Muscle of back (tissue), 11 donors: ENCODE results near the gene SCAF1. TPM values are rescaled to one million over a fixed set of nuclear protein-coding genes. Genes with fewer than 3 reads are reported as not detected.

ENCODE experiments used
- DNase-seq, 3 donors: peaks; one replicate each; pipeline versions ENCODE4 v3.0.0 to v3.0.0-alpha.2; 2013
- polyA plus RNA-seq, 10 donors: library from polyadenylated mRNA; unstranded; fragments of 120-200 nt; gene quantifications; one replicate each; pipeline ENCODE4 v1.2.1, GENCODE V29; 2013; ENCODE audit not compliant: insufficient read length in 10 of 10

SCAF1 gene
- polyA plus RNA-seq, 10 donors: 19.3 to 32.8 (median 25.3) TPM

GRCh38 chr19:49665036-49665350, 23.0 kb downstream of the SCAF1 start:
- DNase-seq: no peak

DNA sequence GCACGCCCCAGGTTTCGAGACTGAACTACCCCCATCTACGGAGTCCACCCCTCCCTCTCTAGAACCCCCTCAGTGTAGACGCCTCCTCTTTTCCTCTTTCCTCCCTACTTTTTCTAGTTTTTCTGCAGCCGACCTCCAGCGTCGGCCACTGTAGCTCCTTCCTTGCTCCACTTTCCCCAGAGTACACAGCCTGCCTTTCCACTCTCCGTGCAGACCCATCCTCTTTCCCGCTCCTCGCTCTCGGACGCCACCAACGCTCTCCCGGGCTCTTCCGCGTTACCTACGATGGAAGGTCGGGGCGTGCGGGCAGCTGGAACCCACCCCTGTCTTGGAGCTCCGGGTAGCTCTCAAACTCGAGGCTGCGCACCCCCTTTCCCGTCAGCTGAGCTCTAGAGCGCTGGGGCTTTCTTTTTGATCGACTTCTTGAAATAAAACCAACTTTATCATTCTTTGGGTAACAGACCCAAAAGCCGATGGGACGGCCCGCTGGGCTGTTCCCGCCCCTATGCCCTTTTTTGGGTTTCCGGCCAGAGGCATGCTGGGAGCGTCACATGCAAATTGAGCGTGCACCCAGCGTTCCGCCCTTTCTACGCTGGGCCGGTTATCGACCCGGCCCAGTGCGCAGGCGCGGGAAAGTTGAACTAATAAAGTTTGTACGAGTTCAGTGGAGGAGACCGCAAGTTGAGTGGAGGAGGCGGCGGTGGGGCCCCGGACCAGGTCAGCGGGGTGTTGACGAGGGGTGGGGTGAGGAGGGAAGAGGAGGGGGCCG, 23.5 kb downstream of the SCAF1 start, which contains the start of the genes BCL2L12 and IRF3:
Gene BCL2L12, plus strand, starts transcription at position 583 of the 769 bp plus-strand sequence. CDS start 760 bp downstream, outside the sequence.
Gene IRF3, minus strand, starts transcription at position 507 of the 769 bp plus-strand sequence. CDS start 1,019 bp downstream, outside the sequence.
- peak; percentile 97 to 99 (median 99) for DNase-seq

- no peak for DNase-seq
Observed at GRCh38 chr19:49666120-49666444, 24.1 kb downstream of the SCAF1 start.

DNA sequence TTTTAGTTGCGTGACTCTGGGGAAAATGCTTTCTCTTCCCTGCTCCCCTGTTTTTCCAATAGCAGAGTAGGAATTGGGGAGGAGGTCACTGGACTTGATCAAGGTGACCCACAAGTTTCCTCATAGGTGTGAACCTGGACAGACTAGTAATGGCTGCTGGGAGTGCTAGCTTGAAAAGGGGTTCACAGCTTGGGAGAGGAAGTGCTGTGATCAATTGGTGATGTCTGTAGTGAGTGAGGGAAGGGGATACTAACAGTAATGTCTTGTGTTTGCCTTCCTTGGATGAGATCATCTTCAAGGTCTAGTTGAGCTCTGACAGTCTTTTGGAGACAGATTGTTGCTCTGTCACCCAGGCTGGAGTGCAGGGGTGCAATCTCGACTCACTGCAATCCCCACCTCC, 25.5 kb downstream of the SCAF1 start:
- no peak for DNase-seq

- DNase-seq: no peak
Observed at GRCh38 chr19:49669516-49669915, 27.5 kb downstream of the SCAF1 start.

DNA sequence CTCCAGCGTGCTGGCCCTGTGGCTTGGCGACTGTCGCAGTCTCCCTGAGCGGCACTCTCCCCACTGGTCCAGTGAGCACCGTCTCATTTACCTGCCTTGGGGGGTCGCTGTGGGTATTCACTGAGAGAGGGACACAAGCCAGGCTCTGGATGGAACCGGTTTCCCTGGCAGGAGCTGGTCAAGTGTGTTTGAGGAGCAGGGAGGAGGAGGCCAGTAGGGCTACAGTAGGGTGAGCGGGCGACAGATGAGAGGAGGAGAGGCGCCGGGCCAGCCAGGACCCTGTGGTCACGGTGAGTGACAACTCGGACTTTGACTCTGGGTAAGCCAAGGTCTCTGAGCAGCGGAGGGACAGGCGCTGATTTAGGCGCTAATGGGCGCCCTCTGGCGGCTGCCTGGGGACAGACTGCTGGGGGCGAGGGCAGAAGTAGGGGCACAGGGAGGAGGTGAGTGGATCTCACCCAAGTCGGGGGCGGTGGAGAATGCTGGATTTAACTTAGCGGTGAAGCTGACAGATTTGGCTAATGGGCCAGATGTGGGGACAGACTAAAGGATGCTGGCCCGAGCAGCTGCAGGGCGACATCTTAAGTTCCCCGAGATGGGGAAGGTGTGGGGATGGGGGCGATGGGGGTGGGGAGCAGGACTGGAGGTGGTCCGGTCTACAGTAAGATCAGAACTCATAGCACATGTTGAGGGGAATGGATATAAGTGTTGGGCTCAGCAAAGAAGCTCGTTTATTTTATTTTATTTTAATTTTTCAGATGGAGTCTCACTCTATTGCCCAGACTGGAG, 30.3 kb downstream of the SCAF1 start:
- DNase-seq: peak in 2 of 3 donors; percentile 69 to 83

DNA sequence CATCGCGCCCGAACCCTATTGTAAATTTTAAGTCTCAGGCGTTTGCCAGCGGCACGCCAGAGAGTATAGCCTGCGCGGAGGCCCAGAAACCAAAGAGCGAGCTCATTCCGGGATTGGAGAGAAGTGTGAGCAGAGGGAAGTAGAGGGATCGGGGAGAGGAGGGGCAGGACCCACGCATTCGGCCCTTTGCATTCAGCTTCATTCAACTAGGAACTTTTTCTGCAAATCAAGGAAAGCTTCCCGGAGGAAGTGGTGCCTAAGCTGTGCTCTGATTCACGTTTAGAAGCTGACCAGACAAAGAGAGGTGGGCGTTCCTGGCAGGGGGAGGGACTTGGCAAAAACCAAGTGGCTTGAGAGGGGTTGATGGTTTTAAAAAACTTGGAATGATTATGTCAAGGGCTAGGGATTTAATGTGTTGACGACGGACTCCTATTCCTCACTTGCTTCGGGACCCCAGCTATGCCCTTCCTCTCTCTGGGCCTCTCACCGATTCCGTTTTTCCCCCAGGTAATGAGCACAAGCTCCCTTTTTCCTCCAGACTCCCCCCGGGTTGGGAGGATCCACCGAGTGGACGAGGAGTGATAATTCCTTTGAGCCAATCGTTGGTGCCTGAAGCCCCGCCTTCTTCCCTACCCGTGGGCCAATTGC, 34.3 kb downstream of the SCAF1 start:
- DNase-seq: peak in 1 of 3 donors; percentile 95

DNA sequence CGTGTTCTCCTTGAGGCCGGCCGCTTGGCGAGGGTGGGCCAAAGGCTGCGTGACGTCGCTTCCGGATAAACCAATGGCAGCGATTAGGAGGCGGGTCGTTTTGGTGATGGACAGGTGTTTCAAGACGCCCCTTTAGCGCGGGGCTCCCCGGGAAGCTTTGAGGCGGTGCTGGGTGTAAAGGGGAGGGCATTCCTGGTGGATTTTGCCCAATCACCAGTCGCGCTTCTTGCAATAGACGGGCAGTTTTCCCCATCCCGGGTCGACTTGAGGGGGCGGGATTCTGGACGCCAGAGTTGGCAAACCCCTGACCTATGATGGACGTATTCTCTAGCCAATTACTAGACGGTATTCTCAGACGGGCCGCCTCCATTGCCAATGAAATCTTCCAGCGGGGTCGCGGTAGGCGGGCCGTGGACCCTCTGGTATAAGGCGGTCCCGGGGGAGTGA, 34.8 kb downstream of the SCAF1 start:
- DNase-seq: peak; percentile 100

GRCh38 chr19:49677231-49677900, 35.4 kb downstream of the SCAF1 start, which contains the start of gene PRMT1:
TSS of gene PRMT1 (plus strand) at chr19:49677271. CDS start at chr19:49677281, 10 bp downstream.
- DNase-seq: peak in 1 of 3 donors; percentile 73

DNA sequence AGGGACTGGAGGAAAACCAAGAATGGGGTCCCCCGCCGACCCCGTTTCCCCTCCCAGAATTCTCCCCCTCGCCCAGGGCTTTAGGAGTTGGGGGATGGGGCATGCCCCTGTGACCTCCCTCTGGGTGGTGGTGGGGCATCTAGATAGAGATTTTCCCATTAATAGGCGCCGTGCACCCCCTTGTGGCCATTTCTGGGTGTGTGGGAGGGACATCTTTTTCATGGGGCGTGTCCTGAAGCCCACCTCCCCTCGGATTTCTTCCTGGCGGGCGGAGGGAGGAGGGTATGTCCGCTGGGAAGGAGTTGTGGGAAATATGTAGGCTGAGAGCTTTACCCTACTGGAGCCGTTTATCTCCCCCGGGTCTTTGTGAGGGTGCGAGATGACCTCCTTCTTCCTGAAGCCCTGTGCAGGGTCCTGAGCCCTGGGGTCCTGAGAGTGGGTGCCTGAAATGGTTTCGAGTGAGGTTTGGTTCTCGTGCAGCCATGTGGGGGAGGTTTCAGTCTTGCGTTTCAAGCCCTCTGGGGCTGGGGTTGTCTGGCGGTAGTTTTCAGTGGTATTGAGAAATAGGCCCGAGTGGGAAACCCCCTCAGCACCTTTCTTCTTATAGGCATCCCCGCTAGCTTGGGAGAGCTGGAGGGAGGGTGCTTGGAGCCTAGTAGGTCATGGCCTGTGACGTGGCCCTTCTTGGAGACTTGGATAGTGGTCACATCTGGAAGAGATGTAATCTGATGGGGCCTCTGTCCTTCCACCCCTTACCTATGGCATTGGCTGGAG, 36.1 kb downstream of the SCAF1 start:
- peak; percentile 69 to 92 (median 79) for DNase-seq

DNA sequence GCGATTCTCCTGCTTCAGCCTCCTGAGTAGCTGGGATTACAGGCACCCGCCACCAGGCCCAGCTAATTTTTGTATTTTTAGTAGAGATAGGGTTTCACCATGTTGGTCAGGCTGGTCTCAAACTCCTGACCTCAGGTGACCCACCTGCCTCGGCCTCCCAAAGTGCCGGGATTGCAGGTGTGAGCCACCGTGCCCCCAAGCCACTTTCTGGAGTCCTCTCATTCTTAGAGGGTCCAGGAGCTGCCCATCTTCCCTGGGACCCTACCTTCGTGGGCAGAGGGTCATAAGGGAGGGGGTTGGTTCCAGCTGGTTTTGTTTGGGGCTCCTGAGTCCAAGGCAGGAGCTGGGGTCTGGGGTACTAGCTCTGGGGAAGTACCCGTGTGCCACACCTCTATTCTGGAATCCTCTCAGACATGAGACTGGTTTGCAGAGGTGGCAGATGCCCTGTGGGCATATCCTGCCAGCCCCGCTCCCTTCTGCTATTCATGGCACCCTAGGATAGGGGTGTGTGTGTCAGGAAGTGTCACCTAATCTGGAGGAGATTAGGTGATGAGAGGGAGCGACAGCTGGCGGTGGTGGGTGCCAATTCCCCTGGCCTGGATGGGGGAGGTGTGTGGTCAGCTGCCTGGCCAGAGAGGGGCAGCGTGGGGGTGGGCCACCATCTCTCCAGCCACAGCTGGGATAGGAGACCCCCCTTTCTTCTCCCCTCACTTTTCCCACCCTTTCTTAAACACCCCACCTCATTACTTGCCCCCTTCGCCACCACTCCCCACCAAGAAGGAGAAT, 37.2 kb downstream of the SCAF1 start:
- peak; percentile 49 to 57 (median 55) for DNase-seq

DNA sequence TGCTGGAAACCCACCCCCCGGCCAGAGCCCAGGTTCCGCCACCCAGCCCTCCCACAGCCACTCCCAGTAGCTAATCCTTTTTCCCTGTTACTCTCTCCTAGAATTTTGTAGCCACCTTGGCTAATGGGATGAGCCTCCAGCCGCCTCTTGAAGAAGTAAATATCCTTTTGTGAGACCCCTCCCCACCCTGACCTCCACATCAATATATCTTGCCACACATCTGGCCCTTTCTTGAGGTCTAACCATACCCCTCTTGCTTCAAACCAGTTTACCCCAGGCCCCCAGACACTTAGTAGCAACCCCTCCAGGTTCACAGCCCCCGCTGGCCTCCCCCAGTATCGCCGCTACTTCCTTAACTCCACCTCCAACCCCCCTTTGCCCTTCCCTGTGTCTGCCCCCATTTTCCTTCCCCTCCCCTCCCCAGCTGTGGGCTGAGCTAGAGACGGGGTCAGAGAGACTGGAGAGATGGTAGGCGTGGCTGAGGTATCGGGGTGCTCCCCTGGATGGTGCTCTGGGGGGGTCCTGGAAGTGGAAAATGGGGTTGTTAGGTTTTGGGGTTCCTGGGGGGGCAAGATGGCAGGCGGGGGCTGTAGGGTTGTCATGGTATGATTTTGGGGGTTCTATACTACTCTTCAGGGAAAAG, 37.9 kb downstream of the SCAF1 start:
- no peak for DNase-seq

GRCh38 chr19:49680421-49681351, 38.7 kb downstream of the SCAF1 start:
- DNase-seq: peak; percentile 83 to 97 (median 95)

GRCh38 chr19:49681830-49682229, 39.8 kb downstream of the SCAF1 start:
- DNase-seq: no peak

- no peak for DNase-seq
Observed at GRCh38 chr19:49682274-49682673, 40.3 kb downstream of the SCAF1 start.

GRCh38 chr19:49683814-49684250, 41.8 kb downstream of the SCAF1 start:
- DNase-seq: no peak

DNA sequence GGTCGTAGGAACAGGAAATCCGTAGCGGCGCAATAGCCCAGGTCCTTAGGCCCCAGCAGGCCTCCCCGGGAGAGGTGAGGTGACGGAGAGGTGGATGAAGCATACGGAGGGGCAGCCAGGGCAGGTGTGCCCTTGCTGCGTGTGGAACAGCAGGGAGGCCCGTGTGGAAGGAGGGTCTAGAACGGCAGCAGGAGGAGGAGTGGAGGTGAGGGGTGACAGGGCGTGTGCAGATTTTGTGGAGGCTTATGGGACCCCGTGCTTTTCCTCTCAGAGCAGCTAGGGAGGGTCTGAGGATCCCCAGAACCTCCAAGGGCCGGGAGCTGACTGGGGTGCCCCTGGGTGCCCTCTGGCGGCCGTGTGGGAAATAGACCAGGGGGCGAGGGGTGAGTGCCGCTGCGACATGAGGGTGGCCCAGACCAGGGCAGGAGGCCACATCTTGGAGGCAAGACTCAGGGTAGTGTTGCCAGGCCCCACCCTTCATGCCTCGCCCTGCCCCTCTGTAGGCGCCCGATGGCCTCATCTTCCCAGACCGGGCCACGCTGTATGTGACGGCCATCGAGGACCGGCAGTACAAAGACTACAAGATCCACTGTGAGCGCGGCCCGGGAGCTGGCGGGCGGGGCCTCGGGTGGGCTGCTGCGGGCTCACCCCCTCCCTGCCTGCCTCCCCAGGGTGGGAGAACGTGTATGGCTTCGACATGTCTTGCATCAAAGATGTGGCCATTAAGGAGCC, 42.4 kb downstream of the SCAF1 start:
- DNase-seq: no peak
